Stimulated activated CD4-positive, alpha-beta T cell treated with anti-CD3 and anti-CD28 coated beads, Interleukin-1b, Interleukin-23, amount 100 ng/mL, for 1 hour (primary cell): ENCODE measurements around the gene KLK3.
"Not testable (repeated sequence)": the region's sequence is repeated elsewhere in the genome, so short reads cannot be mapped to it uniquely, and the experiment has no call there.

ENCODE experiments used
- DNase-seq, 2 donors: peaks; one replicate each; pipeline ENCODE4 v3.0.0-alpha.2; 2020; ENCODE audit warnings: low read depth in 2 of 2

Gene KLK3

GRCh38 chr19:50861496-50862286 is 7.0 kb downstream of the KLK3 start:
- no peak for DNase-seq

- DNase-seq, result no peak
These were observed 14.8 kb downstream of the KLK3 start for GRCh38 chr19:50869479-50869878.

- no peak for DNase-seq
These were observed 15.8 kb downstream of the KLK3 start for GRCh38 chr19:50870417-50871089.

GRCh38 chr19:50873056-50873455 is 18.3 kb downstream of the KLK3 start, which contains the start of gene KLK2:
TSS of gene KLK2 (plus strand) at chr19:50873439. CDS start at chr19:50873474, 35 bp downstream.
- no peak for DNase-seq

- DNase-seq, result no peak
These were observed 19.5 kb downstream of the KLK3 start for GRCh38 chr19:50874211-50874610.

- DNase-seq, result no peak
These were observed 21.2 kb downstream of the KLK3 start for GRCh38 chr19:50875795-50876422.

- DNase-seq, result no peak
These were observed 21.7 kb downstream of the KLK3 start for GRCh38 chr19:50876456-50876855.

- no peak for DNase-seq
These were observed 22.6 kb downstream of the KLK3 start for GRCh38 chr19:50877338-50877737.

- DNase-seq, result no peak
These were observed 24.1 kb downstream of the KLK3 start for GRCh38 chr19:50878851-50879250.

GRCh38 chr19:50880241-50880640 is 25.5 kb downstream of the KLK3 start:
- no peak for DNase-seq

GRCh38 chr19:50882188-50882587 is 27.5 kb downstream of the KLK3 start:
- DNase-seq, result no peak

- DNase-seq, result no peak
These were observed 34.9 kb downstream of the KLK3 start for GRCh38 chr19:50889638-50890037.

- DNase-seq, result no peak
These were observed 35.9 kb downstream of the KLK3 start for GRCh38 chr19:50890422-50891252.

- DNase-seq, result no peak
These were observed 36.5 kb downstream of the KLK3 start for GRCh38 chr19:50891253-50891625.

- no peak for DNase-seq
These were observed 38.5 kb downstream of the KLK3 start for GRCh38 chr19:50893047-50893736.

- DNase-seq, result no peak
These were observed 40.0 kb downstream of the KLK3 start for GRCh38 chr19:50894478-50895356.

GRCh38 chr19:50896089-50896590 is 41.4 kb downstream of the KLK3 start:
- DNase-seq, result not testable (repeated sequence)

- no peak for DNase-seq
These were observed 42.0 kb downstream of the KLK3 start for GRCh38 chr19:50896591-50897190.

- DNase-seq, result no peak
These were observed 42.5 kb downstream of the KLK3 start for GRCh38 chr19:50897191-50897607.

- no peak for DNase-seq
These were observed 42.9 kb downstream of the KLK3 start for GRCh38 chr19:50897612-50898011.
